ENCODE data around the gene P3H3.

Gene P3H3

DNA sequence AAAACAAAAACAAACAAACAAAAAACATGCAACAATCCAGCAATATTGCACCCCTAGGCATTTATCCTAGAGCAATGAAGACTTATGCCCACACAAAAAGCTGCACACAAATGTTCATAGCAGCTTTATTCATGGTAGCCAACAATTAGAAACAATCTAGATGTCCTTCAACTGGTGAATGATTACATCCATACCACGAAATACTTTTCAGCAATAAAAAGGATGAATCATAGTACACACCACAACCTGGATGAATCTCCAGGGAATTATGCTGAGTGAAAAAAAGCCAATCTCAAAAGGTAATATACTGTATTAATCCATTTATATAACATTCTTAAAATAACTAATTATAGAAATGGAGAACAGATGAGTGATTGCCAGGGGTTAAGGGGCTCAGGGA lies 21.0 kb upstream of the P3H3 start (continued):
- TF ChIP-seq, protein P1, sequence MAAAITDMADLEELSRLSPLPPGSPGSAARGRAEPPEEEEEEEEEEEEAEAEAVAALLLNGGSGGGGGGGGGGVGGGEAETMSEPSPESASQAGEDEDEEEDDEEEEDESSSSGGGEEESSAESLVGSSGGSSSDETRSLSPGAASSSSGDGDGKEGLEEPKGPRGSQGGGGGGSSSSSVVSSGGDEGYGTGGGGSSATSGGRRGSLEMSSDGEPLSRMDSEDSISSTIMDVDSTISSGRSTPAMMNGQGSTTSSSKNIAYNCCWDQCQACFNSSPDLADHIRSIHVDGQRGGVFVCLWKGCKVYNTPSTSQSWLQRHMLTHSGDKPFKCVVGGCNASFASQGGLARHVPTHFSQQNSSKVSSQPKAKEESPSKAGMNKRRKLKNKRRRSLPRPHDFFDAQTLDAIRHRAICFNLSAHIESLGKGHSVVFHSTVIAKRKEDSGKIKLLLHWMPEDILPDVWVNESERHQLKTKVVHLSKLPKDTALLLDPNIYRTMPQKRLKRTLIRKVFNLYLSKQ (tag by site-specific recombination; IDR thresholded peaks at IDR 0.05; ENCODE audit: borderline replicate concordance), result no peak
- TF ChIP-seq, protein P2, sequence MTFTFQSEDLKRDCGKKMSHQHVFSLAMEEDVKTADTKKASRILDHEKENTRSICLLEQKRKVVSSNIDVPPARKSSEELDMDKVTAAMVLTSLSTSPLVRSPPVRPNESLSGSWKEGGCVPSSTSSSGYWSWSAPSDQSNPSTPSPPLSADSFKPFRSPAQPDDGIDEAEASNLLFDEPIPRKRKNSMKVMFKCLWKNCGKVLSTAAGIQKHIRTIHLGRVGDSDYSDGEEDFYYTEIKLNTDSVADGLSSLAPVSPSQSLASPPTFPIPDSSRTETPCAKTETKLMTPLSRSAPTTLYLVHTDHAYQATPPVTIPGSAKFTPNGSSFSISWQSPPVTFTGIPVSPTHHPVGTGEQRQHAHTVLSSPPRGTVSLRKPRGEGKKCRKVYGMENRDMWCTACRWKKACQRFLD (tag by site-specific recombination; IDR thresholded peaks at IDR 0.05), result no peak
- TF ChIP-seq ZNF624 (tag by site-specific recombination; IDR thresholded peaks at IDR 0.05), result no peak
- TF ChIP-seq SP7 (tag by site-specific recombination; IDR thresholded peaks at IDR 0.05), result 0 out of 2 replicates have a peak, but pooled peaks have one; percentile 27

DNA sequence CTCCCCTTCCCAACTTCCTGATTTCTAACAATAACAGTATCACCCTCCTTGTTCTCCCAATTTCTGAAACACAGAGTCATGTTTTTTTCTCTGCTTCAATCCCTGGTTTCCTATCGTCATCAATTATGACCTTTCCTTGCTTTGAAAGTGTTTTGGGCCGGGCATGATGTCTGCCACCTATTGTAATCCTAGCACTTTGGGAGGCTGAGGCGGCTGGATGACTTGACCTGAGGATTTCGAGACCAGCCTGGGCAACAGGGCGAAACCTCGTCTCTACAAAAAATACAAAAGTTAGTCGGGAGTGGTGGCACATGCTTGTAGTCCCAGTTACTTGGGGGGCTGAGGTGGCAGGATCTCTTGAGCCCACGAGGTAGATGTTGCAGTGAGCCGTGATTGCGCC lies 19.2 kb upstream of the P3H3 start:
- POLR2A ChIA-PET, result no interaction called here
- TF ChIP-seq ZNF514 (tag by site-specific recombination; IDR thresholded peaks at IDR 0.05) (no peak), ZNF341 (tag by site-specific recombination; IDR thresholded peaks at IDR 0.05; ENCODE audit: low read depth) (no peak), SP3 (tag by site-specific recombination; IDR thresholded peaks at IDR 0.05) (no peak), SP2 (tag by site-specific recombination; IDR thresholded peaks at IDR 0.05) (no peak), GLI4 (tag by site-specific recombination; IDR thresholded peaks at IDR 0.05) (no peak), SP7 (tag by site-specific recombination; IDR thresholded peaks at IDR 0.05) (no peak), ZNF302 (tag by site-specific recombination; IDR thresholded peaks at IDR 0.05; ENCODE audit: low read depth) (no peak), SALL2 (tag by site-specific recombination; IDR thresholded peaks at IDR 0.05; ENCODE audit: borderline replicate concordance) (no peak), ZNF785 (tag by site-specific recombination; IDR thresholded peaks at IDR 0.05) (no peak)
- TF ChIP-seq, protein P3, sequence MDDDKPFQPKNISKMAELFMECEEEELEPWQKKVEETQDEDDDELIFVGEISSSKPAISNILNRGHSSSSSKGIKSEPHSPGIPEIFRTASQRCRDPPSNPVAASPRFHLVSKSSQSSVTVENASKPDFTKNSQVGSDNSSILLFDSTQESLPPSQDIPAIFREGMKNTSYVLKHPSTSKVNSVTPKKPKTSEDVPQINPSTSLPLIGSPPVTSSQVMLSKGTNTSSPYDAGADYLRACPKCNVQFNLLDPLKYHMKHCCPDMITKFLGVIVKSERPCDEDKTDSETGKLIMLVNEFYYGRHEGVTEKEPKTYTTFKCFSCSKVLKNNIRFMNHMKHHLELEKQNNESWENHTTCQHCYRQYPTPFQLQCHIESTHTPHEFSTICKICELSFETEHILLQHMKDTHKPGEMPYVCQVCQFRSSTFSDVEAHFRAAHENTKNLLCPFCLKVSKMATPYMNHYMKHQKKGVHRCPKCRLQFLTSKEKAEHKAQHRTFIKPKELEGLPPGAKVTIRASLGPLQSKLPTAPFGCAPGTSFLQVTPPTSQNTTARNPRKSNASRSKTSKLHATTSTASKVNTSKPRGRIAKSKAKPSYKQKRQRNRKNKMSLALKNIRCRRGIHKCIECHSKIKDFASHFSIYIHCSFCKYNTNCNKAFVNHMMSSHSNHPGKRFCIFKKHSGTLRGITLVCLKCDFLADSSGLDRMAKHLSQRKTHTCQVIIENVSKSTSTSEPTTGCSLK (tag by site-specific recombination; IDR thresholded peaks at IDR 0.05), result no peak
- TF ChIP-seq, protein P4, sequence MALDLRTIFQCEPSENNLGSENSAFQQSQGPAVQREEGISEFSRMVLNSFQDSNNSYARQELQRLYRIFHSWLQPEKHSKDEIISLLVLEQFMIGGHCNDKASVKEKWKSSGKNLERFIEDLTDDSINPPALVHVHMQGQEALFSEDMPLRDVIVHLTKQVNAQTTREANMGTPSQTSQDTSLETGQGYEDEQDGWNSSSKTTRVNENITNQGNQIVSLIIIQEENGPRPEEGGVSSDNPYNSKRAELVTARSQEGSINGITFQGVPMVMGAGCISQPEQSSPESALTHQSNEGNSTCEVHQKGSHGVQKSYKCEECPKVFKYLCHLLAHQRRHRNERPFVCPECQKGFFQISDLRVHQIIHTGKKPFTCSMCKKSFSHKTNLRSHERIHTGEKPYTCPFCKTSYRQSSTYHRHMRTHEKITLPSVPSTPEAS (tag by site-specific recombination; IDR thresholded peaks at IDR 0.05), result no peak
- TF ChIP-seq, protein P5, sequence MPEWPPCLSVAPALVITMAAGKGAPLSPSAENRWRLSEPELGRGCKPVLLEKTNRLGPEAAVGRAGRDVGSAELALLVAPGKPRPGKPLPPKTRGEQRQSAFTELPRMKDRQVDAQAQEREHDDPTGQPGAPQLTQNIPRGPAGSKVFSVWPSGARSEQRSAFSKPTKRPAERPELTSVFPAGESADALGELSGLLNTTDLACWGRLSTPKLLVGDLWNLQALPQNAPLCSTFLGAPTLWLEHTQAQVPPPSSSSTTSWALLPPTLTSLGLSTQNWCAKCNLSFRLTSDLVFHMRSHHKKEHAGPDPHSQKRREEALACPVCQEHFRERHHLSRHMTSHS (tag by site-specific recombination; IDR thresholded peaks at IDR 0.05), result no peak
- CTCF ChIA-PET, result interaction anchor here (0.7 to 2.5 kb wide), 5 partner anchors 17 to 74 kb away, joined by 3 to 8 read pairs (median 4); no protein-coding TSS in a partner anchor

DNA sequence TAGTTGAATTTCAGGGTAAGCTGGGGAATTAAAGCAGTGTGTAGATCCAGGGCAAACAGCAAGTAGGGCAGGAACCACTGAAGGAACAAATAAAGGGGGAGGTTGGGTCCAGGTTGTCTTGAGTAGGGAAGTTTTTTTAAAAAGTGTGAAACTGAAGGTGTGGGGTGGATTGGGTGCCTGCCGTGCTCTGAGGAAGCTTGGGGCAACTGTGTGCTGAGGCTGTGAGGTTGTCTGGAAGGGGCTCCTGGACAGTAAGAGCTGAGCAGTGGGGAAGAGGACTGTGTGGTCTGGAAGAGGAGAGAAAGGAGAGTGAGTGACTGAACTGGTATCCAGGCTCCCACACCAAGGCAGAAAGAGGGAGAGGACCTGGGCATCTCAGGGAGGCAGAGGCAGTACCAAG lies 17.4 kb upstream of the P3H3 start:
- no peaks in the 10 kb centered on the region for H3K9me3 ChIP-seq (ENCODE audit: control insufficient read depth, insufficient read depth, low read depth, low read length)
- ChIA-PET CTCF (interaction anchor here (2.4 kb wide), 1 partner anchor 15 kb away, joined by 13 read pairs; no protein-coding TSS in a partner anchor), POLR2A (interaction anchor here (1.7 kb wide), 1 partner anchor 44 kb away, joined by 6 read pairs; no protein-coding TSS in a partner anchor)
- H3K27ac ChIP-seq (ENCODE audit: extremely low read depth, low read depth, low read length), result no peak overlapping the region
- H3K4me1 ChIP-seq (ENCODE audit: control insufficient read depth, insufficient read depth, low read length), result no peaks in the 10 kb centered on the region
- no peak overlapping the region for H3K4me3 ChIP-seq (ENCODE audit: low read depth, low read length)
- no peaks in the 10 kb centered on the region for H3K36me3 ChIP-seq (ENCODE audit: control insufficient read depth in 2 of 2, insufficient read depth in 1 of 2, low read length in 2 of 2)
- TF ChIP-seq, protein P6, sequence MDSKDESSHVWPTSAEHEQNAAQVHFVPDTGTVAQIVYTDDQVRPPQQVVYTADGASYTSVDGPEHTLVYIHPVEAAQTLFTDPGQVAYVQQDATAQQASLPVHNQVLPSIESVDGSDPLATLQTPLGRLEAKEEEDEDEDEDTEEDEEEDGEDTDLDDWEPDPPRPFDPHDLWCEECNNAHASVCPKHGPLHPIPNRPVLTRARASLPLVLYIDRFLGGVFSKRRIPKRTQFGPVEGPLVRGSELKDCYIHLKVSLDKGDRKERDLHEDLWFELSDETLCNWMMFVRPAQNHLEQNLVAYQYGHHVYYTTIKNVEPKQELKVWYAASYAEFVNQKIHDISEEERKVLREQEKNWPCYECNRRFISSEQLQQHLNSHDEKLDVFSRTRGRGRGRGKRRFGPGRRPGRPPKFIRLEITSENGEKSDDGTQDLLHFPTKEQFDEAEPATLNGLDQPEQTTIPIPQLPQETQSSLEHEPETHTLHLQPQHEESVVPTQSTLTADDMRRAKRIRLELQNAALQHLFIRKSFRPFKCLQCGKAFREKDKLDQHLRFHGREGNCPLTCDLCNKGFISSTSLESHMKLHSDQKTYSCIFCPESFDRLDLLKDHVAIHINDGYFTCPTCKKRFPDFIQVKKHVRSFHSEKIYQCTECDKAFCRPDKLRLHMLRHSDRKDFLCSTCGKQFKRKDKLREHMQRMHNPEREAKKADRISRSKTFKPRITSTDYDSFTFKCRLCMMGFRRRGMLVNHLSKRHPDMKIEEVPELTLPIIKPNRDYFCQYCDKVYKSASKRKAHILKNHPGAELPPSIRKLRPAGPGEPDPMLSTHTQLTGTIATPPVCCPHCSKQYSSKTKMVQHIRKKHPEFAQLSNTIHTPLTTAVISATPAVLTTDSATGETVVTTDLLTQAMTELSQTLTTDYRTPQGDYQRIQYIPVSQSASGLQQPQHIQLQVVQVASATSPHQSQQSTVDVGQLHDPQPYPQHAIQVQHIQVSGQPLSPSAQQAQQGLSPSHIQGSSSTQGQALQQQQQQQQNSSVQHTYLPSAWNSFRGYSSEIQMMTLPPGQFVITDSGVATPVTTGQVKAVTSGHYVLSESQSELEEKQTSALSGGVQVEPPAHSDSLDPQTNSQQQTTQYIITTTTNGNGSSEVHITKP (tag by site-specific recombination; IDR thresholded peaks at IDR 0.05), result peak; percentile 69
- no peak for TF ChIP-seq ZNF423 (tag by site-specific recombination; IDR thresholded peaks at IDR 0.05)
- TF ChIP-seq, protein P7, sequence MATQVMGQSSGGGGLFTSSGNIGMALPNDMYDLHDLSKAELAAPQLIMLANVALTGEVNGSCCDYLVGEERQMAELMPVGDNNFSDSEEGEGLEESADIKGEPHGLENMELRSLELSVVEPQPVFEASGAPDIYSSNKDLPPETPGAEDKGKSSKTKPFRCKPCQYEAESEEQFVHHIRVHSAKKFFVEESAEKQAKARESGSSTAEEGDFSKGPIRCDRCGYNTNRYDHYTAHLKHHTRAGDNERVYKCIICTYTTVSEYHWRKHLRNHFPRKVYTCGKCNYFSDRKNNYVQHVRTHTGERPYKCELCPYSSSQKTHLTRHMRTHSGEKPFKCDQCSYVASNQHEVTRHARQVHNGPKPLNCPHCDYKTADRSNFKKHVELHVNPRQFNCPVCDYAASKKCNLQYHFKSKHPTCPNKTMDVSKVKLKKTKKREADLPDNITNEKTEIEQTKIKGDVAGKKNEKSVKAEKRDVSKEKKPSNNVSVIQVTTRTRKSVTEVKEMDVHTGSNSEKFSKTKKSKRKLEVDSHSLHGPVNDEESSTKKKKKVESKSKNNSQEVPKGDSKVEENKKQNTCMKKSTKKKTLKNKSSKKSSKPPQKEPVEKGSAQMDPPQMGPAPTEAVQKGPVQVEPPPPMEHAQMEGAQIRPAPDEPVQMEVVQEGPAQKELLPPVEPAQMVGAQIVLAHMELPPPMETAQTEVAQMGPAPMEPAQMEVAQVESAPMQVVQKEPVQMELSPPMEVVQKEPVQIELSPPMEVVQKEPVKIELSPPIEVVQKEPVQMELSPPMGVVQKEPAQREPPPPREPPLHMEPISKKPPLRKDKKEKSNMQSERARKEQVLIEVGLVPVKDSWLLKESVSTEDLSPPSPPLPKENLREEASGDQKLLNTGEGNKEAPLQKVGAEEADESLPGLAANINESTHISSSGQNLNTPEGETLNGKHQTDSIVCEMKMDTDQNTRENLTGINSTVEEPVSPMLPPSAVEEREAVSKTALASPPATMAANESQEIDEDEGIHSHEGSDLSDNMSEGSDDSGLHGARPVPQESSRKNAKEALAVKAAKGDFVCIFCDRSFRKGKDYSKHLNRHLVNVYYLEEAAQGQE (tag by site-specific recombination; IDR thresholded peaks at IDR 0.05), result no peak

More for the DNA sequence above, 19.2 kb upstream of the P3H3 start:
- Histone ChIP-seq H3K4me3 (ENCODE audit: low read depth, low read length) (no peak overlapping the region), H3K36me3 (ENCODE audit: control insufficient read depth in 2 of 2, insufficient read depth in 1 of 2, low read length in 2 of 2) (no peaks in the 10 kb centered on the region), H3K27ac (ENCODE audit: extremely low read depth, low read depth, low read length) (no peak overlapping the region), H3K4me1 (ENCODE audit: control insufficient read depth, insufficient read depth, low read length) (no peaks in the 10 kb centered on the region), H3K9me3 (ENCODE audit: control insufficient read depth, insufficient read depth, low read depth, low read length) (no peaks in the 10 kb centered on the region)
